Mononuclear cell (primary cell): ENCODE data around the gene GATA2. TPM values are rescaled to one million over a fixed set of nuclear protein-coding genes. Genes with fewer than 3 reads are reported as not detected.

Source experiments
- H3K27me3 ChIP-seq: 2 replicates; pipeline ENCODE4 v1.6.0; 2011; ENCODE audit warnings: low read length, control low read depth; ENCODE audit not compliant: insufficient read depth
- H3K4me1 ChIP-seq: 2 replicates; pipeline ENCODE4 v1.5.1; 2011; ENCODE audit warnings: mild to moderate bottlenecking, low read length, control low read depth; ENCODE audit not compliant: insufficient read depth
- H3K4me3 ChIP-seq: 2 replicates; pipeline ENCODE4 v1.5.1; 2011; ENCODE audit warnings: mild to moderate bottlenecking, low read length, moderate library complexity
- H3K9me3 ChIP-seq: 2 replicates; pipeline ENCODE4 v1.5.1; 2011; ENCODE audit warnings: low read depth, mild to moderate bottlenecking, control low read depth, low read length
- total RNA-seq: library from RNA; depleted of rRNA; stranded (reverse); fragments of >200 nt; gene quantifications from one replicate; pipeline ENCODE4 v1.2.3, GENCODE V29; 2012

GATA2 gene
- total RNA-seq, 1 donor, result 2.9 TPM

DNA sequence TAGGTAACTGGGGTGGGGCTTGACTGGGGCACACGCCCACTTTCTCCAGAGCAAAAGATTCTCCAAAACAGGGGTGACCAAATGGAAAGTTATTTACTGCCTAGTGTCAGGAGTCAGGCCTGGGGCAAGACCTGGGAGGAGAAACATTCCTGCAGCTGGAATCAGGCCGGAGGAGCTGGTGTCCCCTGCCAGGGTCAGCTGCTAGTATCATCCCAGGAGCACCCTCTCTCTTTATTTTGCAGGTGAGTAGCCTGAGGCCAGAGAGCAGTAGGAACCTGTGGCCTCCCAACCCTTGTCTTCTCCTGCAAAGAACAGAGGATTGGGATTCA lies 59.2 kb downstream of the GATA2 start:
- H3K27me3 ChIP-seq, result peaks cover 24% of the 10 kb centered on the region
- H3K4me3 ChIP-seq, result no peak overlapping the region
- H3K9me3 ChIP-seq, result no peaks in the 10 kb centered on the region
- H3K4me1 ChIP-seq, result no peaks in the 10 kb centered on the region

DNA sequence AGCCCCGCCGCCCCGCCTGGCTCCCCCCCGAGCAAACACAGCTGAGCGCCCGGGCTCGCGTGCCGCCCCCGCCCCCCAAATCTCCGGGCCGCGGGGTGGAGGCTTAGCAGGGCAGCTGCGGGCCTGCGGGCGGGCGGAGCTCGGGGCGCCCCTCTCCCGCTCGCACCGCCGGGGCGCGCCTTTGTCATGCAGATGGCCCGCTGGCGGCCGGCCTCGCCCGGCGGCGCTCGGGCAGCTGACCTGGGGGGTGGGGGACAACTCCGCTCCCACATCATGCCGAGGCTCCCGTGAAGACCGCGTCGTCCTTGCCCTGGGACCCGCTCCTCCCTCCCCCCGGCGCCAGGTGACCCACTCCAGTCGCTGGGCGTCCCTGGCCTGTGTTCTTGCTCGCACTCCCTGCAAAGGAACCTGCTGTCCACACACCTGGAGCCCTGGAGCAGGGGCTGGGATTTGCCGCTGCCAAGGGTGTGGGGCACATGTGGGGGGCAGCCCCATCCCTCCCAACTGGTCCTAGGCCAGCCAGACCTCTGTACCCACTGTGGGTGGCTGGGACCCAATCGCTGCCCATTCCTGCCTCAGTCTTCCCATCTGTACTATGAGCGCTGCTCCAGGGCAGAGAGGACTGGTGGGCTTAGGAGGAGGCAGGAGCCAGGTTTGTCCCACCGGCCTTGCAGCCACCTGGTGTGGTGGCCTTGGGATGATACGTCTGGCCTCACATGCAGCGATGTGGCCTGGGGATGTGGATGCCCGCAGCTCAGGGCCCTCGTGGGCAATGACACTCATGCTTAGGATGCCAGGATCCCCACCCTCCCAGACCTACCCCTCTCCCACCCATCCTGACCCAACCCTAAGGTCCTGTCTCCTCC lies 59.8 kb downstream of the GATA2 start:
- Histone ChIP-seq H3K4me3 (no peak overlapping the region), H3K9me3 (no peaks in the 10 kb centered on the region), H3K27me3 (peaks cover 24% of the 10 kb centered on the region)

DNA sequence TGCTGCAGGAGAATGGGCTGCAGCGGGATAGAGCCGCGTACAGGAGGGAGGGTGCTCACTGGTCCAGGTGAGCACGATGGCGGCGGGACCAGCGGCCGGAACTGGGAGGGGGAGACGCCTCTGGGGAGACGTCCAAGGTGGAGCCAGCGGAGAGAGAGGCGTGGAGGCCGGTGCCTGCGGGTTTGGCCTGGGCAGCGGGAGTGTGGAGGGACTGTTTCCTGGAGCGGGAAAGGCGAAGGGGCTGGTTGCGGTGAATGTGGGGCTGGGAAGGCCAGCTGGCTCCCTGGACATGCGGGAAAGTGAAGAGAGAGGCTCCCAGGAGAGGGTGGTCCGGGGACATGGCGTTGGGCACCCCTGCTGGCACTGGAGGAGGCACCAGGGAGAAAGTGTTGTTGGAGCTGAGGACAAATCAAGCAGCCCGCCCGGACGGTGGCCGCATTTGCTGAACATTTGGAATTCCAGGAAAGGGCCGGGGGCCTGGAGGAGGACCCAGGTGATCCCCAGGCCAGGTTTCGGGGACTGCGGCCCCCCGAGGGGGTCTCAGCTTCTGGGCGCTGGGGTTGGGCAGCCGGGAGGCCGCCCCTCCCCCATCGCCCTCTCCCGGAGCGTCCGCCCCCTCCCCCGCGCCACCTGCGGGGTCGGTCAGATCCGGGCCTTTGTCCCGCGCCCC lies 60.6 kb downstream of the GATA2 start:
- Histone ChIP-seq H3K4me1 (no peaks in the 10 kb centered on the region), H3K4me3 (no peak overlapping the region), H3K27me3 (peaks cover 24% of the 10 kb centered on the region), H3K9me3 (no peaks in the 10 kb centered on the region)

More for the DNA sequence above, 59.8 kb downstream of the GATA2 start:
- no peaks in the 10 kb centered on the region for H3K4me1 ChIP-seq

DNA sequence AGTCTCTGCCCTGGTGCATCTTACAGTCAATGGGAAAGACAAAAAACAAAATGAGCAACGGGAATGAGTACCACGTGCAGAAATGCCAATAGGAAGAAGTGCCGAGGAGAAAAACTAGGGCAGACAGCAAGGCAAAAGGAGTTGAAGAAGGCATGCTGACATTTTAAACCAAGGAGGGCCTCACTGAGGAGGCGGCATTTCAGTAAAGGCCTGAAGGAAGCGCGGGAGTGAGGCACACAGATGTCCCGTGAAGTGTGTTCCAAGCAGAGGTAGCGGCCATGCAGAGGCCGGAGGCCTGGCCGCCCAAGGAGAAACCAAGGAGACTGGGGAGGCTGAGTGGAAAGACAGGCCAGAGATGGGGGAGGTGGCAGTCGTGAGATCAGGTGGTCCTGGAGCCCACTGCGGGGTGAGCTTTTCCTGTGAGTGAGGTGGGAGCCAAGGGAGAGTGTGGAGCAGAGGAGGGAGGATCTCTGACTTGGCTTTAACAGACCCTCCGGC lies 61.1 kb downstream of the GATA2 start:
- Histone ChIP-seq H3K4me1 (no peaks in the 10 kb centered on the region), H3K9me3 (no peaks in the 10 kb centered on the region), H3K4me3 (no peak overlapping the region), H3K27me3 (peaks cover 24% of the 10 kb centered on the region)

DNA sequence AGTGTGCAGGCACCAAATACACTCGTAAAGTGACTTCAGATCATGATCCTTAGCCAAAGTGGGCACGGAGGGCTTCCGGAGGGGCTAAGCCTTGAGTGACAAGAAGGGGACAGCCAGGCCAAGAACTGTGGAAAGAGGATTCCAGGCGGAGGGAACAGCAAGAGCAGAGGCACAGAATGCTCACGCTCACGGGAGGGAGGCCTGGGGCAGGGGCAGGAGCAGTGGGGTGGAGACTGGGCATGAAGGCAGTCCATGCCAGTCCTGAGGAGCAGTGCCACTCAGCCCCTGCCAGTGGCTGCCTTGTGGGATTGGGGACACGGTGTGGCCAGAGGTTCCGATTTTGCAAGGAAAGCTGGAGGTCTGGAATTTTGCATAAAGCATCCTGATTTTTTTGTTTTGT lies 62.3 kb downstream of the GATA2 start:
- Histone ChIP-seq H3K4me3 (no peak overlapping the region), H3K27me3 (peaks cover 24% of the 10 kb centered on the region), H3K4me1 (peaks cover 6% of the 10 kb centered on the region), H3K9me3 (no peaks in the 10 kb centered on the region)

DNA sequence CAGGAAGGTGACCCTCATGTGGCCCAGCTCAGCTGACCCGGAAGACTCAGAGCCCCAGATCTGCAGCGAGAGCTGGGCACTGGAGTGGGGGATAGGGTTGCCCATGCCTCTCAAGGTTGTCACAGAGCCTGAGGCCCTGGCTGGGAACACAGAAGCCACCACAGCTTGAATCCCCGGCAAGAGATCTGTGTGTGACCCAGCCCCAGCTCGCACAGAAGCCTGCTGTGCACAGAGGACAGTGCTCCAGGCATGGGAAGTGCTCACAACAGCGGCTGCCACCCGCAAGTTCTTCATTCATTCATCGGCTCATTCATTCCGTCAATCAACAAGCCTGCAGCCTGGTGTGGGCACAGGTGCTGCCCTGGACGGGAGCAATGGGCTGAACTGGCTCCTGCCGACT lies 62.7 kb downstream of the GATA2 start:
- H3K27me3 ChIP-seq, result peaks cover 24% of the 10 kb centered on the region
- H3K4me1 ChIP-seq, result peaks cover 6% of the 10 kb centered on the region
- H3K4me3 ChIP-seq, result no peak overlapping the region
- no peaks in the 10 kb centered on the region for H3K9me3 ChIP-seq

DNA sequence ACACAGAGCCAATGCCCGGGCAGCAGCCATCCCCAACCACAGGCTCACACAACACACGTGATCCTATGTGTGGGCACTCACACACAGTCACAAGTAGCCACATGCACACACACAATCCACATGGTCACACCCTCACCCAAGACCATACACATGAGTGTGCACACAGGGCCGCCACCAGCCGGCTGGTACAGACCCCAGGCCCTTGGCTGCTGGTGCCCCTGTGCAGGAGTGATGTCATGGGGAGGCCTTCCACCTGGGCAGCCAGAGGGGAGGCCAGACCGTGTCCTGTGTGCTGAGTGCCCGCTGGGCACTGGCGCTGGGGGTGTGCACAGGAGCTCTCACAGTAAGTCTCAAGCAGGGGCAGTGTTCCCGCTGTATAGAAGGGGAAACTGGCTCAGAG lies 63.2 kb downstream of the GATA2 start:
- Histone ChIP-seq H3K9me3 (no peaks in the 10 kb centered on the region), H3K4me3 (no peak overlapping the region), H3K27me3 (peaks cover 24% of the 10 kb centered on the region), H3K4me1 (peaks cover 6% of the 10 kb centered on the region)

Other genes with a start within 250 kb of the GATA2 start
- gene DNAJB8, start 26.3 kb downstream of the GATA2 start, total RNA-seq, result not detected
- gene RPN1, start 157.6 kb upstream of the GATA2 start, total RNA-seq, result 164 TPM
- 62.0 TPM for gene RAB7A, start 233.0 kb upstream of the GATA2 start, total RNA-seq